GM12864 (cell line): ENCODE results near the gene CILP2.

Experiments
- DNase-seq: peaks from one replicate; pipeline ENCODE4 v3.0.0-alpha.2; 2011; ENCODE audit warnings: low read depth
- H3K4me3 ChIP-seq: 2 replicates; pipeline ENCODE4 v1.5.1; 2011; ENCODE audit warnings: mild to moderate bottlenecking, low read depth, low read length, control low read depth
- TF ChIP-seq, protein P1 (sequence below): IDR thresholded peaks from 2 replicates; pipeline ENCODE4 v1.5.1; 2011; ENCODE audit warnings: low read depth, mild to moderate bottlenecking, moderate library complexity, low read length, control low read depth, inconsistent platforms; ENCODE audit errors: missing control alignments

CILP2 gene

DNA sequence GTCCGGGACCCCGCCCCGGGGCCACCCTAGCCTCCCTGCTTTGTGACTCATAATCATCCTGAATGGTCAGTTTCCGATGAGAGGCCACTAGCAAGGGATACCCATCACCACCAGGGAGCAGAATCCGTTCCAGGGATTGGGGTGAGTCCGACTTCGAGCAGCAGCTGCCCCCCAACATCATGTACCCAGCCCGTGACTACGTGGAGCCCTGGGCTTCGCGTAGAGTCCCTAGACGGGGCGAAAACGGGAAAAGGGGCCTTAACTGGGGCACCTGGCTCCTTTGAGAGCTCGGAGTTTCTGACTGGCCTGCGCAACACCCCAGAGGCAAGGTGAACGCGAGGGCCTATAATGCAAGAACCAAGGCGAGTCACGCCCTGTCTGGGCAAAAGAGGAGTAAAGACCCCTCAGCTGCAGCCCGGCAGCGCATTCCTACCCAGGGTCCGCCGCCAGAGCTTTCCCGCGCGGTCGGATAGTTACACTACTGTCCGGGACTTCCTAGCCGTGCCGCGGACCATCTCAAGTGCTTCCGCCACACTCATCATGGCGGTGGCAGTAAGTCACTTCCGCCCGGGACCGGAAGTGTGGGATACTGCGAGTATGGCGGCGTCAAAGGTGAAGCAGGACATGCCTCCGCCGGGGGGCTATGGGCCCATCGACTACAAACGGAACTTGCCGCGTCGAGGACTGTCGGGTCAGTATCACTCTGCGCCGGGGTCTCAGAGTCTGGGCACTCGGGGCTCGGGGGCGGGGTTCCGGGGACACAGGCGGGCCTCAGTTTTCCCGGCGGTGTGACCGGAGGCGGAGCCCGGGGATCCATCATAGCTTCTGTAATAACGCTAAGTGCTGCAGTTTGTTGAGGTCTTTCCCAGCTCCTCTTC, 22.2 kb upstream of the CILP2 start, which contains the start of gene NDUFA13:
Gene NDUFA13 (plus strand): TSS at position 584 of the 878 bp plus-strand sequence. CDS start 14 bp downstream, at position 598.
- H3K4me3 ChIP-seq = peak within 1 kb of the TSS; percentile 93
- DNase-seq = peak; percentile 83
- TF ChIP-seq, protein P1, sequence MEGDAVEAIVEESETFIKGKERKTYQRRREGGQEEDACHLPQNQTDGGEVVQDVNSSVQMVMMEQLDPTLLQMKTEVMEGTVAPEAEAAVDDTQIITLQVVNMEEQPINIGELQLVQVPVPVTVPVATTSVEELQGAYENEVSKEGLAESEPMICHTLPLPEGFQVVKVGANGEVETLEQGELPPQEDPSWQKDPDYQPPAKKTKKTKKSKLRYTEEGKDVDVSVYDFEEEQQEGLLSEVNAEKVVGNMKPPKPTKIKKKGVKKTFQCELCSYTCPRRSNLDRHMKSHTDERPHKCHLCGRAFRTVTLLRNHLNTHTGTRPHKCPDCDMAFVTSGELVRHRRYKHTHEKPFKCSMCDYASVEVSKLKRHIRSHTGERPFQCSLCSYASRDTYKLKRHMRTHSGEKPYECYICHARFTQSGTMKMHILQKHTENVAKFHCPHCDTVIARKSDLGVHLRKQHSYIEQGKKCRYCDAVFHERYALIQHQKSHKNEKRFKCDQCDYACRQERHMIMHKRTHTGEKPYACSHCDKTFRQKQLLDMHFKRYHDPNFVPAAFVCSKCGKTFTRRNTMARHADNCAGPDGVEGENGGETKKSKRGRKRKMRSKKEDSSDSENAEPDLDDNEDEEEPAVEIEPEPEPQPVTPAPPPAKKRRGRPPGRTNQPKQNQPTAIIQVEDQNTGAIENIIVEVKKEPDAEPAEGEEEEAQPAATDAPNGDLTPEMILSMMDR = no peak

DNA sequence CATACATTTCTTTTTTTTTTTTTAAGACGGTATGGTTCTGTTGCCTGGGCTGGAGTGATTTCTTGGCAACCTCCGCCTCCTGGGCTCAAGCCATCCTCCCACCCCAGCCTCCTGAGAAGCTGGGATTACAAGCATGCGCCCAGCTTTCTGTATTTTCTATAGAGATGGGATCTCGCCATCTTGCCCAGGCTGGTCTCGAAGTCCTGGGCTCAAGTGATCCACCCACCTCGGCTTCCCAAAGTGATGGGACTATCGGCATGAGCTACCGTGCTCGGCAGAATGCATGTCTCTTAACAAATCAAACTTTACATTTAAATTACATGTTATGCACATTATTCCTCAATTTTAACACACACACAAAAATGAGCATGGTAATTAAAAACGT, 20.8 kb upstream of the CILP2 start:
- H3K4me3 ChIP-seq = peak overlapping the region; percentile 93
- no peak for DNase-seq
- TF ChIP-seq, protein P1 = no peak

DNA sequence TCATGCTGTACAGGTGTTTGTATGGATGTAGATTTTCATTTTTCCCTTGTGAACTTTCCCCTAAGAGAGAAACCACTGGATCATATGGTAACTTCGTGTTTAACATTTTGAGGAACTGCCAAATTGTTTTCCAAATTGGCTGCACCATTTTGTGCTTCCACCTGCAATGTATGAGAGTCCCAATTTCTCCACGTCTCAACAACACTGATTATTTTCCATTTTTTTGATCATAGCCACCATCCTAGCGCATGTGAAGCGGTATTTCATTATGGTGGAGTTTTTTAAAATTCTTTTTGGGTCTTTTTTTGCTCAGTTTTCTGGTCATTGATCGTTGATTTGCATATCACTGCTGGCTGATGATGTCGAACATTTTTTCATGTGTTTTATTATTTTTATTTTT, 17.1 kb upstream of the CILP2 start:
- TF ChIP-seq, protein P1 = no peak
- no peak overlapping the region for H3K4me3 ChIP-seq
- no peak for DNase-seq

DNA sequence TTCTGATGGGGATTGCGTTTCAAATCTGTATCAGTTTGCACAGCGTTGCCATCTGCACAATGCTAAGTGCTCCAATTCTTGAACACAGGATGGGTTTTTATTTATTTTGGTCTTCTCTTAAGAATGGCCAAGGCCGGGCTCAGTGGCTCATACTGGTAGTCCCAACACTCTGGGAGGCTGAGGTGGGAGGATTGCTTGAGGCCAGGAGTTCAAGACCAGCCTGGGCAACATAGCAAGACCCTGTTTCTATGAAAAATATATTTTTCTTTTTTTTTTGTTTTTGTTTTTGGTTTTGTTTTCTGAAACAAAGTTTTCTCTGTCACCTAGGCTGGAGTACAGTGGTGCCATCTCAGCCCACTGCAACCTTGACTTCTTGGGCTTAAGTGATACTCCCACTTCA, 14.9 kb upstream of the CILP2 start:
- no peak for DNase-seq
- TF ChIP-seq, protein P1 = no peak
- no peak overlapping the region for H3K4me3 ChIP-seq

DNA sequence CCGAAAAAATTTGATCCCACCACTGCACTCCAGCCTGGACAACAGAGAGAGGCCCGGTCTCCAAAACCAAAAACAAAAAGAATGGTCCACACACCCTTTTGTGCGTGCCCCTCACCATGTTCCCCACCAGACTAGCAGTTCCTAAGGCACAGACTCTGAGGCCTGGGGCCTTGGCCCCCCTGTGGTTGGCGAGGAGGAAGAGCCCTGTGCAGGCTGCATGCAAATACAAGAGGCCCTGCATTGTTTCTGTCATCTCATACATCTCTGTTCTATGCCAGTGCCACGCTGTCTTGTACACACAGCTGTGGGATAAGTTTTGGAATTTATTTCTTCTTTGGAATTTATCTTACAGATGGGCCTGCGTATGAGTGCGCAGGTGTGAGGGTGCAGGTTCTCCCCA, 14.0 kb upstream of the CILP2 start:
- TF ChIP-seq, protein P1 = peak; percentile 20
- H3K4me3 ChIP-seq = no peak overlapping the region; the same call in 1 of the 2 replicates
- DNase-seq = no peak

DNA sequence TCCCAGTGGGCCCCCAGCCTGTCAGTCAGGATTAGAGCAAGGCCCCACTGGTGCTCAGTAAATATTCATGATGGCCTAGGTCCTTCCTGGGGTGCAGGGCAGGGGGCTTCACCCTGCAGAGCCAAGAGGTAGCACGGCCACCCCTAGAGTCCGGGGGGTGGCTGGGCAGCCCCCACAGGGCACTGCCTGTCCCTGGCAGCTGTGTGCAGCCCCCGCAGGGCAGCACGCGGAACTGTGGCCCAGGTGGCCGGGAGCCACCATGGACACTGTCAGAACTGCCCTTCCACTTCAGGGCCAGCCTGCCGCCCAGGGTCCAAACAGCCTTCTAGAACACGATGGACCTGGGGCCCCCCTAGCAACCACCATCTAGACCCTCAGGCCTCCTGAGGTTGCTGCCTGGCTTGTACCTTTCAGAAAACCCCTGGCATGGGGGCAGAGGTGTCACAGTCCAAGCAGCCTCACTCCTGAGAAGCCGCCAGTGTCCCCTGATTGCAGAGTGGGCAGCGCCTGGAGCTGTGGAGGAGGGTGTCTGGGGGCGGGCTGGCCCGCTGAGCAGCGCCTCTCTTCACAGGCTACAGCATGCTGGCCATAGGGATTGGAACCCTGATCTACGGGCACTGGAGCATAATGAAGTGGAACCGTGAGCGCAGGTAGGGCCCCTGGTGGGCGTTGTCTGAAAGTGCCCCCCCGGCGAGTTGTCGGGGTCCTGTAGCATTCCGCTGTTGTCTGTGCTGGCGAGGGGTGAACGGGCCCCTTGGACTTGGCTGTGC, 12.3 kb upstream of the CILP2 start:
- H3K4me3 ChIP-seq = no peak overlapping the region
- TF ChIP-seq, protein P1 = no peak
- no peak for DNase-seq
